OCI-LY1 (cell line): ENCODE results near the gene THRA.

ENCODE experiments used
- H2AFZ ChIP-seq: fragments of 200-600 bp; sonication (generic), shearing (Covaris generic); 2 replicates; pipeline ENCODE4 v1.6.0; 2014; ENCODE audit warnings: antibody characterized with exemption, mild to moderate bottlenecking, low read length
- H3F3A ChIP-seq: fragments of 200-600 bp; sonication (generic), shearing (Covaris generic); 2 replicates; pipeline ENCODE4 v1.6.0; 2014; ENCODE audit warnings: mild to moderate bottlenecking, antibody characterized with exemption, low read length, moderate library complexity; ENCODE audit not compliant: insufficient read depth
- H3K27ac ChIP-seq: fragments of 200-600 bp; sonication (generic); 2 replicates; pipeline ENCODE4 v1.5.1; 2014; ENCODE audit warnings: low read length, mixed run types, mild to moderate bottlenecking, low read depth; ENCODE audit not compliant: poor library complexity, severe bottlenecking
- H3K27me3 ChIP-seq: fragments of 200-600 bp; sonication (generic); 2 replicates; pipeline ENCODE4 v1.6.0; 2014; ENCODE audit warnings: antibody characterized with exemption, mild to moderate bottlenecking, low read length, moderate library complexity; ENCODE audit not compliant: insufficient read depth
- H3K36me3 ChIP-seq: fragments of 200-600 bp; sonication (generic); 2 replicates; pipeline ENCODE4 v1.6.1; 2014; ENCODE audit warnings: mild to moderate bottlenecking, antibody characterized with exemption, low read length, moderate library complexity, mixed read lengths; ENCODE audit not compliant: insufficient read depth
- H3K4me1 ChIP-seq: fragments of 200-600 bp; sonication (generic); 2 replicates; pipeline ENCODE4 v1.5.1; 2014; ENCODE audit warnings: mild to moderate bottlenecking, low read length, moderate library complexity; ENCODE audit not compliant: insufficient read depth, severe bottlenecking
- H3K4me2 ChIP-seq: fragments of 200-600 bp; sonication (generic), shearing (Covaris generic); 2 replicates; pipeline ENCODE4 v1.6.1; 2014; ENCODE audit warnings: low read length
- H3K4me3 ChIP-seq: fragments of 200-600 bp; sonication (generic); 2 replicates; pipeline ENCODE4 v1.5.1; 2014; ENCODE audit warnings: low read length, low read depth, mild to moderate bottlenecking, mixed read lengths; ENCODE audit not compliant: poor library complexity, severe bottlenecking
- H3K79me2 ChIP-seq: fragments of 200-600 bp; shearing (Covaris generic); 2 replicates; pipeline ENCODE4 v1.6.1; 2016; ENCODE audit warnings: mixed run types, low read length, mixed read lengths; ENCODE audit not compliant: insufficient read depth
- H3K9ac ChIP-seq: fragments of 200-600 bp; sonication (generic), shearing (Covaris generic); 2 replicates; pipeline ENCODE4 v1.6.1; 2014; ENCODE audit warnings: mild to moderate bottlenecking, low read length, mixed read lengths
- H3K9me2 ChIP-seq: fragments of 200-600 bp; sonication (generic), shearing (Covaris generic); 2 replicates; pipeline ENCODE4 v1.6.1; 2014; ENCODE audit warnings: low read depth, mild to moderate bottlenecking, low read length, mixed read lengths
- H3K9me3 ChIP-seq: fragments of 200-600 bp; shearing (Covaris generic); 2 replicates; pipeline ENCODE4 v1.6.1; 2014; ENCODE audit warnings: low read length, mixed read lengths
- H4K20me1 ChIP-seq: fragments of 200-600 bp; sonication (generic), shearing (Covaris generic); 2 replicates; pipeline ENCODE4 v1.6.0; 2016; ENCODE audit warnings: mild to moderate bottlenecking, low read length; ENCODE audit not compliant: insufficient read depth
- EZH2 ChIP-seq: fragments of 200-600 bp; sonication (generic), shearing (Covaris generic); IDR thresholded peaks from 2 replicates; pipeline ENCODE4 v1.8.0; 2017; ENCODE audit warnings: borderline replicate concordance, mixed run types, mild to moderate bottlenecking, antibody characterized with exemption, low read length, moderate library complexity, mixed read lengths
- TF ChIP-seq, protein P1 (sequence below): fragments of 200-600 bp; sonication (generic), shearing (Covaris generic); IDR thresholded peaks from 2 replicates; pipeline ENCODE4 v1.5.1; 2017; ENCODE audit warnings: mild to moderate bottlenecking, antibody characterized with exemption, low read length, moderate library complexity, mixed read lengths

Gene THRA

DNA sequence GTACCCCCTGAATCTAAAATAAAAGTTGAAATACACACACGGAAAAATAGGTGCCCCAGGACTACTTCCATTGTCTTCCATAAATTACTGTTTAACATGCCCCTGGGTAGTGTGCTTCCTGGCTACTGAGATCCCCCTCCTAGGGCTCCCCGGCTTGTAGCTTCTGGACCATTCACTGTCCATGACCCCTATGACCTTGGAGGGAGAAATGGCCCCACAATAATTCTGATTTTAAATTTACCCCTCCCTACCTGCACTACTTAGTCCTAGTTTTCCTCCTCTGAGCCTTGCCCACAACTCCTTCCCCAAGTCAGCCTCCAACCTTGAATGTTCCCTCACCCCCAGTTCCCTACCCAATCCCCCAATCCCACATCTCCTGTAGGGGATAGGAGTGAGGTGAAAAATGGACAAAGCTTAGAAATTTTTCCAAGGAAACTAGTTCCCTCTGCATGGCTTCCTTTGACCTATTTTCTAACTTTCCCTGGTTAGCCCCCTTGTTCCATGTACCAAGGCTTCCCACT lies 49.5 kb downstream of the THRA start:
- Histone ChIP-seq H3K4me1 (peaks cover 46% of the 10 kb centered on the region), H3K36me3 (no peaks in the 10 kb centered on the region), H3K27me3 (no peaks in the 10 kb centered on the region), H3K9me2 (no peaks in the 10 kb centered on the region), H3K9me3 (no peaks in the 10 kb centered on the region), H3K27ac (no peak overlapping the region), H3K4me2 (no peak overlapping the region), H3K79me2 (no peaks in the 10 kb centered on the region), H3K9ac (peak overlapping the region; percentile 27; the same call in 1 of the 2 replicates), H3F3A (no peaks in the 10 kb centered on the region), H2AFZ (peak overlapping the region; percentile 82; the same call in 1 of the 2 replicates), H4K20me1 (no peaks in the 10 kb centered on the region), H3K4me3 (no peak overlapping the region)
- TF ChIP-seq, protein P1, sequence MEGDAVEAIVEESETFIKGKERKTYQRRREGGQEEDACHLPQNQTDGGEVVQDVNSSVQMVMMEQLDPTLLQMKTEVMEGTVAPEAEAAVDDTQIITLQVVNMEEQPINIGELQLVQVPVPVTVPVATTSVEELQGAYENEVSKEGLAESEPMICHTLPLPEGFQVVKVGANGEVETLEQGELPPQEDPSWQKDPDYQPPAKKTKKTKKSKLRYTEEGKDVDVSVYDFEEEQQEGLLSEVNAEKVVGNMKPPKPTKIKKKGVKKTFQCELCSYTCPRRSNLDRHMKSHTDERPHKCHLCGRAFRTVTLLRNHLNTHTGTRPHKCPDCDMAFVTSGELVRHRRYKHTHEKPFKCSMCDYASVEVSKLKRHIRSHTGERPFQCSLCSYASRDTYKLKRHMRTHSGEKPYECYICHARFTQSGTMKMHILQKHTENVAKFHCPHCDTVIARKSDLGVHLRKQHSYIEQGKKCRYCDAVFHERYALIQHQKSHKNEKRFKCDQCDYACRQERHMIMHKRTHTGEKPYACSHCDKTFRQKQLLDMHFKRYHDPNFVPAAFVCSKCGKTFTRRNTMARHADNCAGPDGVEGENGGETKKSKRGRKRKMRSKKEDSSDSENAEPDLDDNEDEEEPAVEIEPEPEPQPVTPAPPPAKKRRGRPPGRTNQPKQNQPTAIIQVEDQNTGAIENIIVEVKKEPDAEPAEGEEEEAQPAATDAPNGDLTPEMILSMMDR, result no peak
- TF ChIP-seq EZH2, result no peak

DNA sequence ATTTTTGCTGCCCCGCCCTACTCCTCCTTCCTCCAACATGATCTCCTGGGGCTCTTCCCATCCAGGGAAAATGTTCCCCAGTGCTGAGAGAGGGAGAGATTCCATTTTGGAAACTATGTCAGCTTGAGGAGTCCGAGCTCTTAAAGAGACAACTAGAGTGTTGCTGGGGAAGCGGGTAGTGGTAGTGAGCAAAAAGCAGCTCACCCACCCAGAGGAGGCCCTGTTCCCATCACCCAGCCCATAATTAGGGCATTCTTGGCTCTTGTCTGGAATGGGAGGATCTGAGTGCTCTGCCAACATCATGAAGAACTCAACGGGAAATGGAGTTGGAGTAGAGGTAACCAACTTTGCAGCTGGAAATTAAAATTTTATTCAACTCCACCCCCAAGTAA lies 49.9 kb downstream of the THRA start:
- H3F3A ChIP-seq, result no peaks in the 10 kb centered on the region
- no peaks in the 10 kb centered on the region for H3K79me2 ChIP-seq
- H2AFZ ChIP-seq, result peak overlapping the region; percentile 82; the same call in 1 of the 2 replicates
- H3K4me3 ChIP-seq, result no peak overlapping the region
- H3K27ac ChIP-seq, result no peak overlapping the region
- no peaks in the 10 kb centered on the region for H3K27me3 ChIP-seq
- peaks cover 41% of the 10 kb centered on the region for H3K4me1 ChIP-seq
- H3K36me3 ChIP-seq, result no peaks in the 10 kb centered on the region
- H4K20me1 ChIP-seq, result no peaks in the 10 kb centered on the region
- no peaks in the 10 kb centered on the region for H3K9me3 ChIP-seq
- TF ChIP-seq EZH2, result no peak
- TF ChIP-seq, protein P1, result no peak
- H3K9me2 ChIP-seq, result no peaks in the 10 kb centered on the region
- peak overlapping the region; percentile 27; the same call in 1 of the 2 replicates for H3K9ac ChIP-seq
- peak overlapping the region; percentile 38 for H3K4me2 ChIP-seq

DNA sequence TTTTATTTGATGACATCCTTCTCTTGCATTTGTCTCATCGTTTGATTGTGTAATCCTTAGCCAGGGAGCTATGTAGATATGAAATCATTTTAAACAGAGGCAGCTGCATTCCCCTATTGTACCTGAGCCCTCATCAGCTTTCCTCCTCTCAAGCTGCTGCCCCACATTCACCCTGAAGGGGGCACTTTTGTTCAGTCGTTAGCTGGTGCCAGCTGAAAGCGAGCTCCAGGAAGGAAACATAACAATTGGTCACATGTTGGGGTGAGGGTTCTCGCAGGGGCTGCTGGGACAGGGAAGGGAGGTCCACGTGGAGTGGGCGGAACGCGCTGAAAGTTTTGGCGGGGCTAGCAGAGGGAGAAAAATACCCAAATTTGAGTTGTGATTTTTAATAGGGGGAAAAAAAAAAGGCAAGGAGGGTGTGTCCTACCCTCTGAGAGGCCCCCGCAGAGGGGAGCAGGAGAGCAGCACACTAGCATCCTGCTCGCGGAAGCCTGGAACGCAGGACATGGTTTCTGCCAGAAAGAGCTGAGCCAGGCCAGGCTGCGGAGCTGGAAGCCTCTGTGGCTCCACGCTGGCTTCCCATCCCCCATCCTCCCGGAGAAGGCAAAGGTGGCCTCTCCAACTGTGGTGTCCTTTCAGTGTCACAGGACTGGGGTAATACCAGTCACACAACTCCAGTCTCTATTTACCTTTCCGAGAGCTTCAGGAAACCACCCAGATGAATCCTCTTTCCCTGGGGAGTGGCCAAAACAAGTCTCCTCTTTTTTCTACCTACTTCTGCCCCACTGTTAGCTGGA lies 50.5 kb downstream of the THRA start:
- no peaks in the 10 kb centered on the region for H3F3A ChIP-seq

More for the DNA sequence above, 50.5 kb downstream of the THRA start:
- Histone ChIP-seq H4K20me1 (no peaks in the 10 kb centered on the region), H3K27me3 (no peaks in the 10 kb centered on the region), H3K79me2 (no peaks in the 10 kb centered on the region), H3K9me2 (no peaks in the 10 kb centered on the region), H3K9ac (peak overlapping the region; percentile 61), H2AFZ (no peak overlapping the region), H3K36me3 (no peaks in the 10 kb centered on the region), H3K9me3 (no peaks in the 10 kb centered on the region), H3K4me2 (peak overlapping the region; percentile 65), H3K4me3 (peak overlapping the region; percentile 51), H3K4me1 (peaks cover 35% of the 10 kb centered on the region), H3K27ac (peak overlapping the region; percentile 14)
- no peak for TF ChIP-seq EZH2
- TF ChIP-seq, protein P1, result peak; percentile 93; the same call in 1 of the 2 replicates
